Measurements from ENCODE around the gene DNAJB8. TPM values are rescaled to one million over a fixed set of nuclear protein-coding genes. Genes with fewer than 3 reads are reported as not detected.
A peak's percentile ranks its signal among the peaks of the same experiment; 100 is the strongest.

The DNAJB8 gene
- total and polyA plus RNA-seq, 3 experiments from 2014 or later: not detected

DNA sequence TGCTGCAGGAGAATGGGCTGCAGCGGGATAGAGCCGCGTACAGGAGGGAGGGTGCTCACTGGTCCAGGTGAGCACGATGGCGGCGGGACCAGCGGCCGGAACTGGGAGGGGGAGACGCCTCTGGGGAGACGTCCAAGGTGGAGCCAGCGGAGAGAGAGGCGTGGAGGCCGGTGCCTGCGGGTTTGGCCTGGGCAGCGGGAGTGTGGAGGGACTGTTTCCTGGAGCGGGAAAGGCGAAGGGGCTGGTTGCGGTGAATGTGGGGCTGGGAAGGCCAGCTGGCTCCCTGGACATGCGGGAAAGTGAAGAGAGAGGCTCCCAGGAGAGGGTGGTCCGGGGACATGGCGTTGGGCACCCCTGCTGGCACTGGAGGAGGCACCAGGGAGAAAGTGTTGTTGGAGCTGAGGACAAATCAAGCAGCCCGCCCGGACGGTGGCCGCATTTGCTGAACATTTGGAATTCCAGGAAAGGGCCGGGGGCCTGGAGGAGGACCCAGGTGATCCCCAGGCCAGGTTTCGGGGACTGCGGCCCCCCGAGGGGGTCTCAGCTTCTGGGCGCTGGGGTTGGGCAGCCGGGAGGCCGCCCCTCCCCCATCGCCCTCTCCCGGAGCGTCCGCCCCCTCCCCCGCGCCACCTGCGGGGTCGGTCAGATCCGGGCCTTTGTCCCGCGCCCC is 34.3 kb downstream of the DNAJB8 start:
- ChIA-PET POLR2A (no interaction called here), CTCF (interaction anchor here (1.2 kb wide), 1 partner anchor 10 kb away, joined by 3 read pairs; no protein-coding TSS in a partner anchor)
- Histone ChIP-seq H3K27me3 (ENCODE audit: insufficient read depth, low read length, poor library complexity, severe bottlenecking) (peaks cover 8% of the 10 kb centered on the region), H3K9me3 (ENCODE audit: low read length) (no peaks in the 10 kb centered on the region), H3K27ac (ENCODE audit: low read depth, low read length) (no peak overlapping the region), H3K4me3 (ENCODE audit: low read length) (no peak overlapping the region), H3K4me1 (ENCODE audit: insufficient read depth, low read length) (no peaks in the 10 kb centered on the region), H3K36me3 (ENCODE audit: insufficient read depth, low read length) (no peaks in the 10 kb centered on the region)
- no peaks in the 10 kb centered on the region for H3K9me3 Mint-ChIP-seq
- no peaks in the 10 kb centered on the region for H3K36me3 Mint-ChIP-seq
- peaks cover 3 to 11% (median 8%) of the 10 kb centered on the region in 3 donors for H3K4me1 Mint-ChIP-seq
- H3K27ac Mint-ChIP-seq: no peak overlapping the region
- peak overlapping the region in 1 of 7 donors; percentile 65 for H3K4me3 Mint-ChIP-seq
- DNase-seq: no peak
- H3K27me3 Mint-ChIP-seq: peaks cover 40 to 59% of the 10 kb centered on the region in 2 donors

DNA sequence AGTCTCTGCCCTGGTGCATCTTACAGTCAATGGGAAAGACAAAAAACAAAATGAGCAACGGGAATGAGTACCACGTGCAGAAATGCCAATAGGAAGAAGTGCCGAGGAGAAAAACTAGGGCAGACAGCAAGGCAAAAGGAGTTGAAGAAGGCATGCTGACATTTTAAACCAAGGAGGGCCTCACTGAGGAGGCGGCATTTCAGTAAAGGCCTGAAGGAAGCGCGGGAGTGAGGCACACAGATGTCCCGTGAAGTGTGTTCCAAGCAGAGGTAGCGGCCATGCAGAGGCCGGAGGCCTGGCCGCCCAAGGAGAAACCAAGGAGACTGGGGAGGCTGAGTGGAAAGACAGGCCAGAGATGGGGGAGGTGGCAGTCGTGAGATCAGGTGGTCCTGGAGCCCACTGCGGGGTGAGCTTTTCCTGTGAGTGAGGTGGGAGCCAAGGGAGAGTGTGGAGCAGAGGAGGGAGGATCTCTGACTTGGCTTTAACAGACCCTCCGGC is 34.8 kb downstream of the DNAJB8 start:
- Mint-ChIP-seq H3K4me1 (peaks cover 3 to 11% (median 8%) of the 10 kb centered on the region in 3 donors), H3K9me3 (no peaks in the 10 kb centered on the region), H3K36me3 (no peaks in the 10 kb centered on the region), H3K27me3 (peaks cover 37 to 58% of the 10 kb centered on the region in 2 donors), H3K27ac (peak overlapping the region in 2 of 8 donors; percentile 1 to 94), H3K4me3 (peak overlapping the region in 1 of 7 donors; percentile 20)
- H3K4me3 ChIP-seq (ENCODE audit: low read length): no peak overlapping the region
- ChIA-PET POLR2A (no interaction called here), CTCF (no interaction called here)
- H3K4me1 ChIP-seq (ENCODE audit: insufficient read depth, low read length): no peaks in the 10 kb centered on the region
- H3K36me3 ChIP-seq (ENCODE audit: insufficient read depth, low read length): no peaks in the 10 kb centered on the region
- H3K27ac ChIP-seq (ENCODE audit: low read depth, low read length): no peak overlapping the region
- peaks cover 8% of the 10 kb centered on the region for H3K27me3 ChIP-seq (ENCODE audit: insufficient read depth, low read length, poor library complexity, severe bottlenecking)
- no peaks in the 10 kb centered on the region for H3K9me3 ChIP-seq (ENCODE audit: low read length)
- DNase-seq: no peak

DNA sequence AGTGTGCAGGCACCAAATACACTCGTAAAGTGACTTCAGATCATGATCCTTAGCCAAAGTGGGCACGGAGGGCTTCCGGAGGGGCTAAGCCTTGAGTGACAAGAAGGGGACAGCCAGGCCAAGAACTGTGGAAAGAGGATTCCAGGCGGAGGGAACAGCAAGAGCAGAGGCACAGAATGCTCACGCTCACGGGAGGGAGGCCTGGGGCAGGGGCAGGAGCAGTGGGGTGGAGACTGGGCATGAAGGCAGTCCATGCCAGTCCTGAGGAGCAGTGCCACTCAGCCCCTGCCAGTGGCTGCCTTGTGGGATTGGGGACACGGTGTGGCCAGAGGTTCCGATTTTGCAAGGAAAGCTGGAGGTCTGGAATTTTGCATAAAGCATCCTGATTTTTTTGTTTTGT is 36.0 kb downstream of the DNAJB8 start:
- Mint-ChIP-seq H3K27ac (no peak overlapping the region), H3K9me3 (no peaks in the 10 kb centered on the region), H3K27me3 (peaks cover 36 to 51% of the 10 kb centered on the region in 2 donors), H3K4me1 (peaks cover 3 to 11% (median 8%) of the 10 kb centered on the region in 3 donors), H3K36me3 (no peaks in the 10 kb centered on the region), H3K4me3 (no peak overlapping the region)
- no peaks in the 10 kb centered on the region for H3K9me3 ChIP-seq (ENCODE audit: low read length)
- no peaks in the 10 kb centered on the region for H3K36me3 ChIP-seq (ENCODE audit: insufficient read depth, low read length)
- POLR2A ChIA-PET: no interaction called here
- H3K4me3 ChIP-seq (ENCODE audit: low read length): no peak overlapping the region
- H3K27me3 ChIP-seq (ENCODE audit: insufficient read depth, low read length, poor library complexity, severe bottlenecking): peaks cover 8% of the 10 kb centered on the region
- CTCF ChIA-PET: interaction anchor here (1.5 kb wide), 1 partner anchor 178 kb away, joined by 7 read pairs; no protein-coding TSS in a partner anchor
- H3K27ac ChIP-seq (ENCODE audit: low read depth, low read length): no peak overlapping the region
- H3K4me1 ChIP-seq (ENCODE audit: insufficient read depth, low read length): no peaks in the 10 kb centered on the region
- no peak for DNase-seq

DNA sequence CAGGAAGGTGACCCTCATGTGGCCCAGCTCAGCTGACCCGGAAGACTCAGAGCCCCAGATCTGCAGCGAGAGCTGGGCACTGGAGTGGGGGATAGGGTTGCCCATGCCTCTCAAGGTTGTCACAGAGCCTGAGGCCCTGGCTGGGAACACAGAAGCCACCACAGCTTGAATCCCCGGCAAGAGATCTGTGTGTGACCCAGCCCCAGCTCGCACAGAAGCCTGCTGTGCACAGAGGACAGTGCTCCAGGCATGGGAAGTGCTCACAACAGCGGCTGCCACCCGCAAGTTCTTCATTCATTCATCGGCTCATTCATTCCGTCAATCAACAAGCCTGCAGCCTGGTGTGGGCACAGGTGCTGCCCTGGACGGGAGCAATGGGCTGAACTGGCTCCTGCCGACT is 36.4 kb downstream of the DNAJB8 start:
- Mint-ChIP-seq H3K4me3 (no peak overlapping the region), H3K9me3 (no peaks in the 10 kb centered on the region), H3K27me3 (peaks cover 36 to 51% of the 10 kb centered on the region in 2 donors), H3K4me1 (peaks cover 3 to 11% (median 8%) of the 10 kb centered on the region in 3 donors), H3K36me3 (no peaks in the 10 kb centered on the region), H3K27ac (no peak overlapping the region)
- no peak overlapping the region for H3K4me3 ChIP-seq (ENCODE audit: low read length)
- H3K9me3 ChIP-seq (ENCODE audit: low read length): no peaks in the 10 kb centered on the region
- H3K4me1 ChIP-seq (ENCODE audit: insufficient read depth, low read length): no peaks in the 10 kb centered on the region
- CTCF ChIA-PET: interaction anchor here (1.5 kb wide), 1 partner anchor 179 kb away, joined by 7 read pairs; no protein-coding TSS in a partner anchor
- POLR2A ChIA-PET: interaction anchor here (0.6 kb wide), 1 partner anchor 175 kb away, joined by 4 read pairs; no protein-coding TSS in a partner anchor
- DNase-seq: no peak
- no peak overlapping the region for H3K27ac ChIP-seq (ENCODE audit: low read depth, low read length)
- peaks cover 8% of the 10 kb centered on the region for H3K27me3 ChIP-seq (ENCODE audit: insufficient read depth, low read length, poor library complexity, severe bottlenecking)
- H3K36me3 ChIP-seq (ENCODE audit: insufficient read depth, low read length): no peaks in the 10 kb centered on the region

DNA sequence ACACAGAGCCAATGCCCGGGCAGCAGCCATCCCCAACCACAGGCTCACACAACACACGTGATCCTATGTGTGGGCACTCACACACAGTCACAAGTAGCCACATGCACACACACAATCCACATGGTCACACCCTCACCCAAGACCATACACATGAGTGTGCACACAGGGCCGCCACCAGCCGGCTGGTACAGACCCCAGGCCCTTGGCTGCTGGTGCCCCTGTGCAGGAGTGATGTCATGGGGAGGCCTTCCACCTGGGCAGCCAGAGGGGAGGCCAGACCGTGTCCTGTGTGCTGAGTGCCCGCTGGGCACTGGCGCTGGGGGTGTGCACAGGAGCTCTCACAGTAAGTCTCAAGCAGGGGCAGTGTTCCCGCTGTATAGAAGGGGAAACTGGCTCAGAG is 36.9 kb downstream of the DNAJB8 start:
- Histone ChIP-seq H3K27me3 (ENCODE audit: insufficient read depth, low read length, poor library complexity, severe bottlenecking) (peaks cover 8% of the 10 kb centered on the region), H3K9me3 (ENCODE audit: low read length) (no peaks in the 10 kb centered on the region), H3K27ac (ENCODE audit: low read depth, low read length) (no peak overlapping the region), H3K36me3 (ENCODE audit: insufficient read depth, low read length) (no peaks in the 10 kb centered on the region), H3K4me3 (ENCODE audit: low read length) (no peak overlapping the region), H3K4me1 (ENCODE audit: insufficient read depth, low read length) (no peaks in the 10 kb centered on the region)
- H3K36me3 Mint-ChIP-seq: no peaks in the 10 kb centered on the region
- no peaks in the 10 kb centered on the region for H3K9me3 Mint-ChIP-seq
- POLR2A ChIA-PET: interaction anchor here (0.6 kb wide), 1 partner anchor 176 kb away, joined by 4 read pairs; no protein-coding TSS in a partner anchor
- H3K27ac Mint-ChIP-seq: no peak overlapping the region
- H3K27me3 Mint-ChIP-seq: peaks cover 33 to 48% of the 10 kb centered on the region in 2 donors
- CTCF ChIA-PET: interaction anchor here (1.5 kb wide), 1 partner anchor 179 kb away, joined by 7 read pairs; no protein-coding TSS in a partner anchor
- H3K4me3 Mint-ChIP-seq: no peak overlapping the region
- no peak for DNase-seq
- H3K4me1 Mint-ChIP-seq: peaks cover 3 to 11% (median 8%) of the 10 kb centered on the region in 3 donors

DNA sequence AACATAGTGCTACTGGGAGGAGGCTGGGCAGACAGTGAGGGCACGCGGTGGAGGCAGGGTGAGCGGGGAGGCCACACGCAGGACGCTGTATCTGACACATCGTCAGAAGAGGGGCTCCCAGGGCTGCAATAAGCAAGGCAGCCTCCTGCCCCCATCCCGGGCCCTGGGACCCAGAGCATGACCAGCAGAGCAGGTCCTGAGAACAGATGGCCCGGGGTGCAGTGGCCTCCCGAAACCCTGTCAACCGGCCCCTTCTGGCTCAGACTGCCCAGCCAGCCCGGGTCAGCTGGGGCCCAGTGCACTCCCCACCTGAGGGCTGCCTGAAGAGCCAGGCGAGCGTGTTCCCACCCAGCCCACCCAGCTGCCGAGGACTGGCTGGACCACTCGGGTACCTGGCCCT is 37.4 kb downstream of the DNAJB8 start:
- no peaks in the 10 kb centered on the region for H3K9me3 Mint-ChIP-seq
- H3K36me3 Mint-ChIP-seq: no peaks in the 10 kb centered on the region
- Histone ChIP-seq H3K36me3 (ENCODE audit: insufficient read depth, low read length) (no peaks in the 10 kb centered on the region), H3K27me3 (ENCODE audit: insufficient read depth, low read length, poor library complexity, severe bottlenecking) (peaks cover 8% of the 10 kb centered on the region), H3K27ac (ENCODE audit: low read depth, low read length) (no peak overlapping the region), H3K4me3 (ENCODE audit: low read length) (no peak overlapping the region), H3K9me3 (ENCODE audit: low read length) (no peaks in the 10 kb centered on the region), H3K4me1 (ENCODE audit: insufficient read depth, low read length) (no peaks in the 10 kb centered on the region)
- peaks cover 29 to 48% of the 10 kb centered on the region in 2 donors for H3K27me3 Mint-ChIP-seq
- POLR2A ChIA-PET: no interaction called here
- no peak overlapping the region for H3K4me3 Mint-ChIP-seq
- peaks cover 3 to 11% (median 8%) of the 10 kb centered on the region in 3 donors for H3K4me1 Mint-ChIP-seq
- CTCF ChIA-PET: interaction anchor here (1.8 to 5.1 kb wide), 2 partner anchors 68 to 178 kb away, joined by 7 to 51 read pairs; no protein-coding TSS in a partner anchor
- no peak overlapping the region for H3K27ac Mint-ChIP-seq
- DNase-seq: no peak

DNA sequence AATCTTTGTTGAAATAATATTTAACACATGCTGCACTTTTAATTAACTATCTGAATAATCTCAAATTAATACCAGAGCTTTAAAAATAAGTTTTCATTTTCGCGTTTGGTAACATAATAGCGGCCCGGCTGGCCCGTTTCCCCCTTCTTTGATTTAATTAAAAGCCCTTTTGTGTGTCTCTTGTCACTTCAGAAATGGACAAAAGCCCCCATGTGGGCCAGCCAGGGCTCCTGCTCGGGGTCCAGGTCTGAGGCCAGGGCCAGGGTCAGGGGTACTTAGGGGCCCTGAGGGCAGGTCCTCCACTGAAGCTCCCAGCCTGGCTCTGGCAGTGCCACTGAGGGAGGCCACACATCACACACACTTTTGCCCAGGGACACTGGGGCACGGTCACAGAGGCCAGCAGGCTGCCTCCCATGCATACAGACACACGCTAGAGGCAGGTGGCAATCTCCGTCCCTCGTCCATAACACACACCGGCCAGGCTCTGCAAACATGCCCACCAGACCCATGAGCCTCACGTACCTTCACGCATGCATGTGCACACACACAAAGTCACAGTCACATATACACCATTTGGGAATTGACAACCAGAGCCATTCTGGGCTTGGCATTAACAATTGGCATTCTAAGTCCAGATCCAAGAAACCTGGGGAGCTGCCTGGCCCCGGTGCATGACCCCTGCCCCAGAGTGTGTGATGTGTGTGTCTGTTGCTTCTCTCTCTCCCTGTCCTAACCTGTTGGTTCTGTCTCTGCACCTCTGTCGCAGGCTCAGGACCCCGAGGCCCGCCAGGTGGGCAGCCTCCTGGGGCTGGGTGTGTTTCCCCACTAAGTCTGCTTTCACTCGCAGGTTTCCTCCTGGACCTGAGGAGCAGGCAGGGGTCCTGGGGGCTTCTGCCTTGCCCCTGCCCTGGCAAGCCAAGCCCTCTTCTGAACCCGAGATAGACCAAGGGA is 38.5 kb downstream of the DNAJB8 start:
- Histone ChIP-seq H3K9me3 (ENCODE audit: low read length) (no peaks in the 10 kb centered on the region), H3K27ac (ENCODE audit: low read depth, low read length) (no peak overlapping the region), H3K4me1 (ENCODE audit: insufficient read depth, low read length) (no peaks in the 10 kb centered on the region), H3K36me3 (ENCODE audit: insufficient read depth, low read length) (no peaks in the 10 kb centered on the region), H3K27me3 (ENCODE audit: insufficient read depth, low read length, poor library complexity, severe bottlenecking) (peaks cover 8% of the 10 kb centered on the region), H3K4me3 (ENCODE audit: low read length) (no peak overlapping the region)
- Mint-ChIP-seq H3K4me3 (no peak overlapping the region), H3K36me3 (no peaks in the 10 kb centered on the region), H3K4me1 (peaks cover 3 to 11% (median 8%) of the 10 kb centered on the region in 3 donors), H3K9me3 (no peaks in the 10 kb centered on the region), H3K27me3 (peaks cover 25 to 40% of the 10 kb centered on the region in 2 donors), H3K27ac (no peak overlapping the region)
- no peak for DNase-seq
- ChIA-PET CTCF (interaction anchor here (1.2 to 5.1 kb wide), 4 partner anchors 10 to 179 kb away, joined by 4 to 51 read pairs (median 9); no protein-coding TSS in a partner anchor), POLR2A (no interaction called here)

All from CD8-positive, alpha-beta memory T cell (primary cell).